HEK293 (cell line): ENCODE results near the gene P2RX2.

Experiments used
- CTCF ChIA-PET: fragments of 350-600 bp; formaldehyde crosslinking; extraction: SDS; loops from one replicate; lab custom pipeline; 2021; ENCODE audit warnings: antibody characterized with exemption; lab: Yijun Ruan, JAX
- POLR2A ChIA-PET: fragments of 300-600 bp; formaldehyde crosslinking; extraction: SDS; loops from one replicate; lab custom pipeline; 2020; ENCODE audit warnings: antibody characterized with exemption, inconsistent platforms; lab: Yijun Ruan, JAX
- H3K27ac ChIP-seq: fragments of 200-500 bp; sonication (Bioruptor generic); 2 replicates; pipeline ENCODE4 v1.5.1; 2014; ENCODE audit warnings: low read depth, low read length, control low read depth, inconsistent platforms; ENCODE audit errors: extremely low read depth
- H3K36me3 ChIP-seq, 2 experiments: fragments of 200-500 bp in 1 of 2; sonication (Bioruptor generic) in 1 of 2; 1 replicate in 1 of 2; 2 replicates in 1 of 2; pipeline ENCODE4 v1.5.1; 2014 to 2017; ENCODE audit warnings: inconsistent platforms in 2 of 2, low read length in 2 of 2; ENCODE audit not compliant: control insufficient read depth in 2 of 2, insufficient read depth in 1 of 2
- H3K4me1 ChIP-seq: fragments of 200-500 bp; sonication (Bioruptor generic); 2 replicates; pipeline ENCODE4 v1.5.1; 2014; ENCODE audit warnings: mild to moderate bottlenecking, low read length, inconsistent platforms; ENCODE audit not compliant: control insufficient read depth, insufficient read depth
- H3K4me3 ChIP-seq: 2 replicates; pipeline ENCODE4 v1.5.1; 2011; ENCODE audit warnings: low read depth, mild to moderate bottlenecking, control low read depth, low read length, moderate library complexity
- H3K9me3 ChIP-seq: fragments of 200-500 bp; sonication (Bioruptor generic); 2 replicates; pipeline ENCODE4 v1.5.1; 2014; ENCODE audit warnings: low read depth, low read length, inconsistent platforms; ENCODE audit not compliant: control insufficient read depth, insufficient read depth
- BCL6B ChIP-seq: fragments of 450-650 bp; formaldehyde crosslinking; IDR thresholded peaks from 2 replicates; pipeline ENCODE4 v1.5.1; 2017; ENCODE audit warnings: missing biosample characterization, missing genetic modification characterization
- CTCF ChIP-seq: fragments of 450-650 bp; formaldehyde crosslinking; IDR thresholded peaks from 2 replicates; pipeline ENCODE4 v1.5.1; 2016; ENCODE audit warnings: missing biosample characterization, missing genetic modification characterization
- GLIS1 ChIP-seq: fragments of 450-650 bp; formaldehyde crosslinking; IDR thresholded peaks from 2 replicates; pipeline ENCODE4 v1.5.1; 2016; ENCODE audit warnings: missing biosample characterization, missing genetic modification characterization
- HOXC10 ChIP-seq: sonication (generic); formaldehyde crosslinking; IDR thresholded peaks from 2 replicates; pipeline ENCODE4 v1.8.1; 2023; ENCODE audit warnings: mild to moderate bottlenecking, missing genetic modification reagents
- KLF8 ChIP-seq: fragments of 450-650 bp; formaldehyde crosslinking; IDR thresholded peaks from 2 replicates; pipeline ENCODE4 v1.5.1; 2016; ENCODE audit warnings: missing biosample characterization, missing genetic modification characterization
- PATZ1 ChIP-seq: fragments of 450-650 bp; formaldehyde crosslinking; IDR thresholded peaks from 2 replicates; pipeline ENCODE4 v1.5.1; 2016; ENCODE audit warnings: missing biosample characterization, missing genetic modification characterization
- SP2 ChIP-seq: fragments of 450-650 bp; formaldehyde crosslinking; IDR thresholded peaks from 2 replicates; pipeline ENCODE4 v1.5.1; 2016; ENCODE audit warnings: missing biosample characterization, missing genetic modification characterization
- WT1 ChIP-seq: fragments of 450-650 bp; formaldehyde crosslinking; IDR thresholded peaks from 2 replicates; pipeline ENCODE4 v1.5.1; 2016; ENCODE audit warnings: missing biosample characterization, missing genetic modification characterization
- ZBTB44 ChIP-seq: fragments of 450-650 bp; IDR thresholded peaks from 2 replicates; pipeline ENCODE4 v1.5.1; 2018; ENCODE audit warnings: missing biosample characterization, mild to moderate bottlenecking, missing genetic modification characterization
- ZBTB6 ChIP-seq: fragments of 450-650 bp; formaldehyde crosslinking; IDR thresholded peaks from 2 replicates; pipeline ENCODE4 v1.5.1; 2017; ENCODE audit warnings: missing biosample characterization, missing genetic modification characterization
- ZFHX2 ChIP-seq: fragments of 450-650 bp; formaldehyde crosslinking; conservative IDR thresholded peaks from 2 replicates; pipeline ENCODE4 v1.5.1; 2016; ENCODE audit warnings: missing biosample characterization, missing genetic modification characterization
- ZNF10 ChIP-seq: fragments of 450-650 bp; formaldehyde crosslinking; IDR thresholded peaks from 2 replicates; pipeline ENCODE4 v1.5.1; 2017; ENCODE audit warnings: missing biosample characterization, missing genetic modification characterization
- ZNF366 ChIP-seq: fragments of 450-650 bp; formaldehyde crosslinking; conservative IDR thresholded peaks from 2 replicates; pipeline ENCODE4 v1.5.1; 2016; ENCODE audit warnings: missing biosample characterization, missing genetic modification characterization
- ZNF530 ChIP-seq: fragments of 450-650 bp; formaldehyde crosslinking; IDR thresholded peaks from 2 replicates; pipeline ENCODE4 v1.5.1; 2016; ENCODE audit warnings: low read depth, missing biosample characterization, missing genetic modification characterization
- ZNF558 ChIP-seq: fragments of 450-650 bp; formaldehyde crosslinking; IDR thresholded peaks from 2 replicates; pipeline ENCODE4 v1.5.1; 2016; ENCODE audit warnings: missing biosample characterization, missing genetic modification characterization
- ZNF585B ChIP-seq: fragments of 450-650 bp; formaldehyde crosslinking; IDR thresholded peaks from 2 replicates; pipeline ENCODE4 v1.5.1; 2016; ENCODE audit warnings: missing biosample characterization, missing genetic modification characterization
- ZNF692 ChIP-seq: fragments of 450-650 bp; formaldehyde crosslinking; IDR thresholded peaks from 2 replicates; pipeline ENCODE4 v1.5.1; 2016; ENCODE audit warnings: missing biosample characterization, missing genetic modification characterization
- ZNF837 ChIP-seq: fragments of 450-650 bp; formaldehyde crosslinking; IDR thresholded peaks from 2 replicates; pipeline ENCODE4 v1.5.1; 2016; ENCODE audit warnings: missing biosample characterization, missing genetic modification characterization

Gene P2RX2

GRCh38 chr12:132619386-132620112 is 973 bp downstream of the P2RX2 start:
- no peaks in the 10 kb centered on the region for H3K4me1 ChIP-seq
- H3K36me3 ChIP-seq, result peaks cover 0 to 21% of the 10 kb centered on the region in 2 experiments; a peak in 1 of 3 replicates
- TF ChIP-seq ZNF837 (0 out of 2 replicates have a peak, but pooled peaks have one; percentile 11), ZFHX2 (tag by site-specific recombination) (peak; percentile 59), BCL6B (tag by site-specific recombination) (no peak), ZNF692 (no peak), ZNF366 (tag by site-specific recombination) (no peak), ZNF10 (tag by site-specific recombination) (no peak), PATZ1 (0 out of 2 replicates have a peak, but pooled peaks have one; percentile 14), ZNF585B (tag by site-specific recombination) (no peak), CTCF (tag by site-specific recombination) (no peak), KLF8 (tag by site-specific recombination) (peak; percentile 53; the same call in 1 of the 2 replicates), GLIS1 (tag by site-specific recombination) (0 out of 2 replicates have a peak, but pooled peaks have one; percentile 6), ZBTB6 (tag by site-specific recombination) (peak; percentile 51; the same call in 1 of the 2 replicates), SP2 (0 out of 2 replicates have a peak, but pooled peaks have one; percentile 10), HOXC10 (no peak)
- TF ChIP-seq, all 188 proteins: peak for 7
- Histone ChIP-seq H3K4me3 (no peak overlapping the region), H3K9me3 (no peaks in the 10 kb centered on the region), H3K27ac (no peak overlapping the region)
- CTCF ChIA-PET, result interaction anchor here (1.1 to 1.2 kb wide), 2 partner anchors 10 to 19 kb away, joined by 3 read pairs; no protein-coding TSS in a partner anchor
- POLR2A ChIA-PET, result interaction anchor here (0.6 to 1.4 kb wide), 2 partner anchors 11 to 40 kb away, joined by 4 to 5 read pairs; no protein-coding TSS in a partner anchor

GRCh38 chr12:132620113-132620898 is 1.7 kb downstream of the P2RX2 start:
- no peak for TF ChIP-seq ZNF558 (tag by site-specific recombination)
- TF ChIP-seq ZNF530 (tag by site-specific recombination), result no peak
- peak; percentile 43; the same call in 1 of the 2 replicates for TF ChIP-seq ZBTB44 (tag by site-specific recombination)
- no peak for TF ChIP-seq WT1 (tag by site-specific recombination)
- TF ChIP-seq PATZ1, result peak; percentile 1; the same call in 1 of the 2 replicates
- H3K4me3 ChIP-seq, result no peak overlapping the region
- H3K27ac ChIP-seq, result no peak overlapping the region
- CTCF ChIA-PET, result interaction anchor here (1.1 kb wide), 1 partner anchor 10 kb away, joined by 3 read pairs; no protein-coding TSS in a partner anchor
- no peaks in the 10 kb centered on the region for H3K4me1 ChIP-seq
- no peaks in the 10 kb centered on the region for H3K9me3 ChIP-seq
- POLR2A ChIA-PET, result interaction anchor here (0.6 to 1.4 kb wide), 3 partner anchors 12 to 41 kb away, joined by 4 to 8 read pairs (median 5); no protein-coding TSS in a partner anchor
- peaks cover 0 to 28% of the 10 kb centered on the region in 2 experiments; a peak in 1 of 3 replicates for H3K36me3 ChIP-seq
